Left renal cortex interstitium (tissue), 4 donors: ENCODE results near the gene PLEKHO2. TPM values are rescaled to one million over a fixed set of nuclear protein-coding genes. Genes with fewer than 3 reads are reported as not detected.
A peak's percentile ranks its signal among the peaks of the same experiment; 100 is the strongest.

Source experiments
- DNase-seq, 4 donors: peaks; one replicate each; pipeline ENCODE4 v3.0.0-alpha.2; 2013; ENCODE audit warnings: low read depth in 4 of 4, low spot score in 2 of 4, missing footprints in 1 of 4
- polyA plus RNA-seq, 4 donors: library from polyadenylated mRNA; unstranded; fragments of 120-200 nt; gene quantifications; one replicate each; pipeline ENCODE4 v1.2.1, GENCODE V29; 2013; ENCODE audit not compliant: insufficient read length in 4 of 4

Gene PLEKHO2
- polyA plus RNA-seq, 4 donors, result 15.3 to 21.6 (median 19.7) TPM

DNA sequence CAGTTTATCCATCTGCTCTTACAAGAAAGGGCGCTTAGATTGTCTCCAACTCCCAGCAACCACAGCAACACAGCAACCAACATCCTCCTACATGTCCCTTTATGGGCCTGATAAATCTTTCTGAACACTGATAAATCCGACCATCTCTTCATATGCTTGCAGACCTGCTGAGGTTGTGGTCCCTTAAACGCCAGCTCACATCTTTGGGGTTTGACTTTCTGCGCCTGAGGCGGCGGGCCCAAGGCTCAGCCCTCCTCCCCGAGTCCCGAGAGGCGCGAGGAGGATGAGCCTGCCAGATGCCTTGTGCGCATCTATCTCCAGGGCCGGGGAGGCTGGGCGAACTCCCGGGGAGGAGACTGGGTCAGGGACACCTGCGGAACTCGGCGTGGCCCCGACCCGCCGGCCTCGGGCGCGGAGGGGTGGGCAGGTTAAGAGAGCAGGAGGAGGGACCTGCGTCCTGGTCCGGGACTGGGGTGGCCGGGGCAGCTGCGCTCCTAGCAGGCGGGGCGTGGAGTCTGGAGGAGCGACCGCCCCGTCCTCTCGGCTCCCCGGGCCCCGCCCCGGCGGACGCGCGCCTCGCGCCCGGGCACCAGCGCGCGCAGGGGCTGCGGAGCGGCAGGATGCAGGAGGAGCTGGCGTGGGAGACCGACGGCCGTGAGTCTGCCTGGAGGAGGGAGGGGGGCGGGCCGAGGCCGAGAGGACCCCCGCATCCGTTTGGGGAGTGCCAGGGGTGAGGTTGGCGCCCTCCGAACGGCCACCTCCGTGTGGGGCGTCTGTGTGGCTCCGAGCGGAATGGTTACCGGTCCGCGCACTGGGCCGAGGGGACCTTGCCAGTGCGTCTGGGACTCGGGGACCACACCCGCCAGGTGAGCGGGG is 69.8 kb downstream of the PLEKHO2 start, which contains the start of gene ANKDD1A:
Gene ANKDD1A (plus strand): TSS at position 592 of the 876 bp plus-strand sequence. CDS start 29 bp downstream, at position 621.
- peak in 2 of 4 donors; percentile 53 to 66 for DNase-seq

DNA sequence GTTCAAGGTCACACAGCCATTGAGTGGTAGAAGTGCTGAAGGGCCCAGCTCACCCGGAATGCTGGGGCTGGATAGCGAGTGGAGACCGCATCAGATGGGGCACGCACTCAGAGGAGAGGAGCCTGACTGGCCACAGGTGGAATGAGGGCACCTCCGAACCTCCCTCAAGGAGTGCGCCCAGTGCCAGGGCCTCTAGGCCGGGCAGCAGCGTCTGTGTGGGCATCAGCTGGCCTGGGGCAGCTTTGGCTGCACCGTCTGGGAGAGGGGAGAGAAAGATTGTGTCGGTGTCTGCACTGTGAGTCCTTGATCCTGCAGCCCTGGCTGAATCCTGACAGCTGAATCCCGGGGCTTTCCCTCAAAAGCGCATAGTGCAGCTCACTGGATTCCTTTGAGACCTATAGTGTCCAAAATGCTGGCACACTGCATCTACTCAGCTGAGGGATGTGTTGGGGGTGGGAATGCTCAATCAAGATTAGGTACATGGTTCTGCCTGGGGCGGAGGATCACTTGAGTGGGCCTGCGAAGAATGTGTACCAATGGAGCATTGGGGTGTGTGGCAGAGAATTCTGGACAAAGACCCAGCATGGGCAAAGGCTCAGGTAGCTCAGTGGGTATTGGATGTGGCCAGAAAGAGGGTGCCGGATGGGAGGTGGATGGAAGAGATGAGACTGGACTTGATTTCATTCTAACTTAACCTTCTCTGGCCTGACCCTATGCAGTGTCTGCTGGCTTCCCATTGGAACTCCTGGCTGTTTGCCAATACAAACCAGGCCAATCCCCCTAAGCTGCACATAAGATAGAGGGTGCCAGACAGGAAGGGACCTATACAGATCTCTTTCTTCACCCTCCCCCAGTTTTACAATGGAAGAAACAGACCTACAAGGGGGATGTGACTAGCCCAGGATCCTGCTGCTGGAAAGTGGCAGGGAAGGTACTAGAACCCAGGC is 70.9 kb downstream of the PLEKHO2 start:
- DNase-seq, result no peak

DNA sequence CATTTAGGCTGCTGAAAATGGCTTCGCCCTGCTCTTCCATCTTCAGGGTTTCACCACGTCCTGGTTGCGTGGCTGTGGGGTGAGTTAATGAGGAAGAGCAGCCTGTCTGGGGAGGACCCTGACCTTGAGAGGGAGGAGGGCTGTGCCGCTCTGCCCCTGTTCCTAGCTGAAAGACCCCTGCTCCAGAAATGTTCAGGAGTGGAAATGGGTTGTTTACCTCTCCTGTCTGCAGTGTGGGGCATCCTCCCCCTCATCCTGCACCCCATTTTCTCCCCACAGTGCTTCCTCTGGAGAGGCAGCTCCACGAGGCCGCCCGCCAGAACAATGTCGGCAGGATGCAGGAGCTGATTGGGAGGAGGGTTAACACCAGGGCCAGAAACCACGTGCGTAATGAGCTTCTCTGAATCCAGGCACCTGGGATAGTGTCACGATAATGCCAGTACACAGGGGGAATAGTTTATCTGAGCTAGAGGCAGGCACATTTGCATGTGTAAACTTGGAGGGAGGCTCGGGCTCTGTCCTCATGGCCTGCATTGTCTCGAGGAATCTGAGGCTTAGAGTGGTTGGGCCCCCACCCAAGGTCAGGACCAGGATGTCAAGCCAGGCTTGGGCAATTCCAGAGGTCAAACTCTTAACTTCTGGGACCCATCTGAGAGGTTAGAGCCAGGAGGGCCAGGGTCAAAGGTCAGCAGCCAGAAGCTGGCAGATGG is 74.0 kb downstream of the PLEKHO2 start:
- DNase-seq, result no peak

DNA sequence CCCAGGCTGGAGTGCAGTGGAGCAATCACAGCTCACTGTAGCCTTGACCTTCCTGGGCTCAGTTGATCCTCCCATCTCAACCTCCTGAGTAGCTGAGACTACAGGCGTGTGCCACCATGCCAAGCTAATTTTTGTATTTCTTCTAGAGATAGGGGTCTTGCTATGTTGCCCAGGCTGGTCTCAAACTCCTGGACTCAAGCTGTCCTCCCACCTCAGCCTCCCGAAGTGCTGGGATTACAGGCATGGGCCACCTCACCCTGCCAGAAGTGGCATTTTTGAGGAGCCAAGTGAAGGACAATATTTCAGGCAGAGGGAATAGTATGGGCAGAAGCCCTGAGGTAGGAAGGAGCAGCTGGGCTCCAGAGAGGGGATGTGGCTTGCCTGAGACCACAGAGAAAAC is 74.7 kb downstream of the PLEKHO2 start:
- DNase-seq, result no peak

DNA sequence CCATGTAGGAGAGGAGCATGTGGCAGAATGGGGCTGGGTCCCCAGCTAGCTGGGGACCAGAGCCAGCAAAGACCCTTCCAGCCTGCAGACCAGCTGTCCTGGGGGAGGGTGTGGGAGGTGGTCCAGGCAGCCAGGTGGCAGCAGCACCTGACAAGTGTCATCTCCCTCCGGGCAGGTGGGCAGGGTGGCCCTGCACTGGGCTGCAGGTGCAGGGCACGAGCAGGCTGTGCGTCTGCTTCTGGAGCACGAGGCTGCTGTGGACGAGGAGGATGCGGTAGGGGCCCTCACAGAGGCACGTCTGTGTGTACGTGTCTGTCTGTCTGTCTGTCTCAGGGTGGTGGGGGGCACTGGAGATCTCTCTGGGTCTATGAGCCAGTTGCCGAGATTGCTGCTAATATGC is 75.5 kb downstream of the PLEKHO2 start:
- DNase-seq, result no peak

Other genes with a start within 250 kb of the PLEKHO2 start
- 10 to 100 TPM in 3 of 4 donors, 1 to 10 TPM in 1; 9.8 to 15.2 (median 13.3) TPM for gene RBPMS2, start 66.3 kb upstream of the PLEKHO2 start, polyA plus RNA-seq
- gene PIF1, start 16.3 kb upstream of the PLEKHO2 start, polyA plus RNA-seq, result 10 to 100 TPM in 2 of 4 donors, 1 to 10 TPM in 2; 5.7 to 21.2 (median 13.5) TPM
- gene ANKDD1A, start 70.0 kb downstream of the PLEKHO2 start, polyA plus RNA-seq, result 1 to 10 TPM; 4.2 to 9.5 (median 6.2) TPM
- 100 to 1,000 TPM in 3 of 4 donors, 10 to 100 TPM in 1; 99.1 to 120 (median 112) TPM for gene SPG21, start 148.0 kb downstream of the PLEKHO2 start, polyA plus RNA-seq
- gene MTFMT, start 187.7 kb downstream of the PLEKHO2 start, polyA plus RNA-seq, result 10 to 100 TPM; 13.4 to 18.6 (median 15.3) TPM
- gene SLC51B, start 203.5 kb downstream of the PLEKHO2 start, polyA plus RNA-seq, result 10 to 100 TPM in 2 of 4 donors, 1 to 10 TPM in 2; 8.5 to 11.7 (median 9.9) TPM
- gene RASL12, start 226.1 kb downstream of the PLEKHO2 start, polyA plus RNA-seq, result 1 to 10 TPM; 6.1 to 8.1 (median 7.4) TPM
- under 1 TPM in 3 of 4 donors, not detected in 1; 0.04 to 0.05 (median 0.05) TPM for gene KBTBD13, start 234.8 kb downstream of the PLEKHO2 start, polyA plus RNA-seq